ENCODE data around the gene NEGR1. TPM values are rescaled to one million over a fixed set of nuclear protein-coding genes. Genes with fewer than 3 reads are reported as not detected.

Gene NEGR1
- total and polyA plus RNA-seq, 9 of the 15 experiments (the other 6 are each of a cell fraction or from before 2014, with no cell fraction given): not detected

DNA sequence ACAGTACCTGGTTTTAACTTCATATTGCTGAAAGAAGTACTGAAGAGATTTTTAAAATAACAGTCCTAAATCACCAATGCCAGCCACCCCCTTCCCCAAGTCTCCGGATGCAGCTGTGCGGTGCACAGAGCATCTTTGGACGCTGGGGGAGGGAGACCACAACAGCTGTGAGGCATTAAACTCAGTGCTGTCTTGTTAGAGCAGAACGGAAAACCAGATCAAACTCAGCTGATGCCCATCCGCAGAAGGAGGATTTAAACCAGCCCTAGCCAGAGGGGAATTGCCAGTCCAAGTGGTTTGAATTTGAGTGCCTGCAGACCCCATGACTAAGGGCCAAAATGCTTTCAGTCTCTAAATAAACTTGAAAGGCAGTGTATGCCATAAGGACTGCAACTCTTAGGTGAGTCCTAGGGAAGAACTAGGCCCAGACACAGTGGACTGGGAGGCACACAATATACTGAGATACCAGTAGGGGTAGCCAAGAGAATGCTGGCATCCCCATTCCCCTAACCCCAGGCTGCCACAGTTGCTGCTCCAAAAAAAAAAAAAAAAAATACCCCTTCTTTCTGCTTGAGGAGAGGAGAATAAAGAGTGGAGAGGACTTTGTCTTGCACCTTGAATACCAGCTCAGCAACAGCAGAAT lies 576.2 kb downstream of the NEGR1 start:
- ATAC-seq (no peak), FAIRE-seq (no peak), DNase-seq (ENCODE audit: extremely low read depth in 1 of 4, low spot score in 3 of 4) (no peak)
- Histone ChIP-seq H3K4me2 (ENCODE audit: insufficient read depth, low read length) (no peak overlapping the region), H3K9ac (ENCODE audit: insufficient read depth in 1 of 2, low read depth in 2 of 2, low read length in 2 of 2) (no peak overlapping the region), H3K27me3 (ENCODE audit: control insufficient read depth in 2 of 2, insufficient read depth in 2 of 2, low read length in 2 of 2) (no peaks in the 10 kb centered on the region), H3K4me1 (replicated peaks in 1 of 2; ENCODE audit: control insufficient read depth in 2 of 2, insufficient read depth in 2 of 2, low read length in 2 of 2) (no peaks in the 10 kb centered on the region), H3K79me2 (ENCODE audit: control insufficient read depth, insufficient read depth, low read length) (no peaks in the 10 kb centered on the region), H3K9me1 (ENCODE audit: control insufficient read depth, insufficient read depth, low read length) (no peaks in the 10 kb centered on the region), H3K27ac (ENCODE audit: extremely low read depth, low read depth, low read length) (no peak overlapping the region), H2AFZ (ENCODE audit: low read depth, low read length) (no peak overlapping the region), H3K36me3 (ENCODE audit: control insufficient read depth, insufficient read depth, low read length) (no peaks in the 10 kb centered on the region), H4K20me1 (replicated peaks; ENCODE audit: control insufficient read depth, insufficient read depth, low read length) (no peaks in the 10 kb centered on the region), H3K9me3 (replicated peaks; ENCODE audit: control insufficient read depth, insufficient read depth, low read depth, low read length) (0 out of 2 replicates have a peak, but pooled peaks cover 2% of the 10 kb centered on the region), H3K4me3 (no peak overlapping the region)
- in situ Hi-C loops (cut with MboI) (no loop called here), intact Hi-C loops (cut with micrococcal nuclease) (no loop called here)
- BruUV-seq (replicated peaks): no TSS peak
- ChIA-PET POLR2A (no interaction called here), CTCF (ENCODE audit: low intra/inter-chr PET ratio) (no interaction called here)
- 3% methylated on average over 4 of the region's 5 CpGs for WGBS (ENCODE audit: insufficient coverage, low coverage, missing lambda C conversion rate)
- TF ChIP-seq, protein P1, sequence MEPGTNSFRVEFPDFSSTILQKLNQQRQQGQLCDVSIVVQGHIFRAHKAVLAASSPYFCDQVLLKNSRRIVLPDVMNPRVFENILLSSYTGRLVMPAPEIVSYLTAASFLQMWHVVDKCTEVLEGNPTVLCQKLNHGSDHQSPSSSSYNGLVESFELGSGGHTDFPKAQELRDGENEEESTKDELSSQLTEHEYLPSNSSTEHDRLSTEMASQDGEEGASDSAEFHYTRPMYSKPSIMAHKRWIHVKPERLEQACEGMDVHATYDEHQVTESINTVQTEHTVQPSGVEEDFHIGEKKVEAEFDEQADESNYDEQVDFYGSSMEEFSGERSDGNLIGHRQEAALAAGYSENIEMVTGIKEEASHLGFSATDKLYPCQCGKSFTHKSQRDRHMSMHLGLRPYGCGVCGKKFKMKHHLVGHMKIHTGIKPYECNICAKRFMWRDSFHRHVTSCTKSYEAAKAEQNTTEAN (CRISPR knock-in tag; IDR thresholded peaks at IDR 0.05): no peak
- TF ChIP-seq, protein P2, sequence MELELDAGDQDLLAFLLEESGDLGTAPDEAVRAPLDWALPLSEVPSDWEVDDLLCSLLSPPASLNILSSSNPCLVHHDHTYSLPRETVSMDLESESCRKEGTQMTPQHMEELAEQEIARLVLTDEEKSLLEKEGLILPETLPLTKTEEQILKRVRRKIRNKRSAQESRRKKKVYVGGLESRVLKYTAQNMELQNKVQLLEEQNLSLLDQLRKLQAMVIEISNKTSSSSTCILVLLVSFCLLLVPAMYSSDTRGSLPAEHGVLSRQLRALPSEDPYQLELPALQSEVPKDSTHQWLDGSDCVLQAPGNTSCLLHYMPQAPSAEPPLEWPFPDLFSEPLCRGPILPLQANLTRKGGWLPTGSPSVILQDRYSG (tag; conservative IDR thresholded peaks at IDR 0.05; ENCODE audit: low read depth): no peak
- TF ChIP-seq, protein P3, sequence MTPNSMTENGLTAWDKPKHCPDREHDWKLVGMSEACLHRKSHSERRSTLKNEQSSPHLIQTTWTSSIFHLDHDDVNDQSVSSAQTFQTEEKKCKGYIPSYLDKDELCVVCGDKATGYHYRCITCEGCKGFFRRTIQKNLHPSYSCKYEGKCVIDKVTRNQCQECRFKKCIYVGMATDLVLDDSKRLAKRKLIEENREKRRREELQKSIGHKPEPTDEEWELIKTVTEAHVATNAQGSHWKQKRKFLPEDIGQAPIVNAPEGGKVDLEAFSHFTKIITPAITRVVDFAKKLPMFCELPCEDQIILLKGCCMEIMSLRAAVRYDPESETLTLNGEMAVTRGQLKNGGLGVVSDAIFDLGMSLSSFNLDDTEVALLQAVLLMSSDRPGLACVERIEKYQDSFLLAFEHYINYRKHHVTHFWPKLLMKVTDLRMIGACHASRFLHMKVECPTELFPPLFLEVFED (CRISPR knock-in tag; conservative IDR thresholded peaks at IDR 0.05): no peak
- TF ChIP-seq CEBPG (CRISPR knock-in tag; IDR thresholded peaks at IDR 0.05): no peak
- TF ChIP-seq CEBPG (tag; conservative IDR thresholded peaks at IDR 0.05 in 1 of 2, IDR thresholded peaks at IDR 0.05 in 1 of 2): no peak
- TF ChIP-seq, protein P4, sequence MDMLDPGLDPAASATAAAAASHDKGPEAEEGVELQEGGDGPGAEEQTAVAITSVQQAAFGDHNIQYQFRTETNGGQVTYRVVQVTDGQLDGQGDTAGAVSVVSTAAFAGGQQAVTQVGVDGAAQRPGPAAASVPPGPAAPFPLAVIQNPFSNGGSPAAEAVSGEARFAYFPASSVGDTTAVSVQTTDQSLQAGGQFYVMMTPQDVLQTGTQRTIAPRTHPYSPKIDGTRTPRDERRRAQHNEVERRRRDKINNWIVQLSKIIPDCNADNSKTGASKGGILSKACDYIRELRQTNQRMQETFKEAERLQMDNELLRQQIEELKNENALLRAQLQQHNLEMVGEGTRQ (CRISPR knock-in tag; IDR thresholded peaks at IDR 0.05): no peak
- no peak for TF ChIP-seq PHB2 (IDR thresholded peaks at IDR 0.05; ENCODE audit: low read depth)
- TF ChIP-seq ZNF384 (IDR thresholded peaks at IDR 0.05; ENCODE audit: low read depth, low read length): no peak
